Right ventricle myocardium inferior (tissue), 1 donor: ENCODE data around the gene LIMK1. TPM values are rescaled to one million over a fixed set of nuclear protein-coding genes. Genes with fewer than 3 reads are reported as not detected.
"Not testable (repeated sequence)": the region's sequence is repeated elsewhere in the genome, so short reads cannot be mapped to it uniquely, and the experiment has no call there.

Source experiments
- ATAC-seq: fragments of 200-7000 bp; cut with Tn5 transposase; one replicate; pipeline ENCODE4 v1.9.1; 2020; ENCODE audit warnings: mild to moderate bottlenecking, moderate library complexity
- DNase-seq: peaks from one replicate; pipeline ENCODE4 v3.0.0; 2021; ENCODE audit errors: missing footprints
- intact Hi-C: fragments of 100-400 bp; cut with DNase I; formaldehyde crosslinking; loops from one replicate; pipeline ENCODE4 v1.11.0; 2022
- long read RNA-seq: library from polyadenylated mRNA; unstranded; transcript quantifications from one replicate; pipeline ENCODE4 v2.0.0, GENCODE V29; 2021
- total RNA-seq: library from RNA; stranded (reverse); fragmentation: NEBNext Ultra II Directional; extraction: Animal tissue kit (Norgen Biotek cat#: 25700); gene quantifications from one replicate; pipeline ENCODE4 v1.2.1, GENCODE V29; 2021
- donor health status: DM: no; HTN: yes; CAD: no; lungs with severe emphysema.

LIMK1 gene
- total RNA-seq: 8.7 TPM
- long read RNA-seq: 0 reads

- DNase-seq (peak; percentile 92), ATAC-seq (peak; percentile 95)
Measured at GRCh38 chr7:74083117-74083876, at the start of gene LIMK1. TSS of gene LIMK1 (plus strand) at chr7:74083804. CDS start at chr7:74083991, 187 bp downstream.

DNA sequence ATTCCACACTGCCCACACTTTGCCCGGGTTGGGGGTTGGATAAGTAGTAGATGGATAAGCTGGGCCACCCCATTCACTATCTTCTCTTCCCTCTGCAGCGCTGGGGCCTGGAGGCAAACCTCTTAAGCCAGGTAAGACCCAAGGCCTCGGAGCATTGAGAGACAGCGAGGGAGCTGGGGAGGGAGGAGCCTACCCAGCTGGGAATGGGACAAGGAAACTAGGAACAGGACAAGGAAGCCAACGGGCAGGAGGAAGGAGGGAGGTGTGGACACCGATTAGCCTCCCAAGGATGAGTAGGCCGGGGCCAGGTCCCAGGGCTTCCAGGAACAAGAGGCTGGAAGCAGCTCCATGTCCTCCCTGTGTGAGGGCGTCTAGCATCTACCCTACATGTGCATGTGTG lies 46.0 kb upstream of the LIMK1 start:
- intact Hi-C loops: loop anchor here (5.0 kb wide), 1 partner anchor 55 kb away; no protein-coding TSS in a partner anchor
- peak; percentile 31 for ATAC-seq
- peak; percentile 78 for DNase-seq

More at GRCh38 chr7:74083117-74083876, at the start of gene LIMK1:
- intact Hi-C loops: no loop called here

DNA sequence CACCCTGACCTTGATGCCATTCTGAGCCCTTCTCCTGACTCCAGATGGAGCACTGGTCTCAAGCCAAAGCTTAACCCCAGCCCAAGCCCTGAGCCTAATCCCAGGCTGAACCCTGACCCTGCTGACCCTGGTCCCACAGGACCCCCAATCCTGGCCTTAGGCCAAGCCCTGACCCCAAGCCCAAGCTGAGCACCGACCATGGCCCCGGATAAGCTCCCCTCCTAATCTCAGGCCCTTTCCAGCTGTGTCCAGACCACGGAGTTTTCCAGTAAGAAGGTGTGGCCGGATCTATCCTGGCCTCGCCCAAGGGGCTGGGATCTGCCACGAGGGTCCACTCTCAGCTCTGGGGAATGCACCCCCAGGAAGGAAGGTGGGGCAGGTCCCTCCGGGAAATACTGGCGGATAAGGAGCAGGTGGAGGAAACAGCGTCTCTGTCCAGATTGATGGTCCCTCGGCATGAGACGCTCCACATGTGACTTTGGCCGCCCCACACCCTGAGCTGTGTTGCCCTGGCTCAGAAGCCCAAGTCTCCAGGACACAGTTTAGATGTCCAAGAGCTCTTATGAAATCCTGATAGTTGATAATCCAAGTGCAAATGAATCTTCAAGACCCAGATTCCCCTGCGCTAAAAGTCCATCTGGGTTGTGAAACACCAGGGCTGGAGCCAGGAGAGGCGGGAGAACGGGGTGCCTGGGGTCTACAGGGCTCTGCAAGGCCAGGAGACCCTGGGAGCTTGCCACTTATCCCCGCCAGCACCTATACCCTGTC lies 45.2 kb upstream of the LIMK1 start:
- ATAC-seq (peak; percentile 72), DNase-seq (peak; percentile 70)
- intact Hi-C loops: loop anchor here (5.0 kb wide), 1 partner anchor 54 kb away; no protein-coding TSS in a partner anchor

DNA sequence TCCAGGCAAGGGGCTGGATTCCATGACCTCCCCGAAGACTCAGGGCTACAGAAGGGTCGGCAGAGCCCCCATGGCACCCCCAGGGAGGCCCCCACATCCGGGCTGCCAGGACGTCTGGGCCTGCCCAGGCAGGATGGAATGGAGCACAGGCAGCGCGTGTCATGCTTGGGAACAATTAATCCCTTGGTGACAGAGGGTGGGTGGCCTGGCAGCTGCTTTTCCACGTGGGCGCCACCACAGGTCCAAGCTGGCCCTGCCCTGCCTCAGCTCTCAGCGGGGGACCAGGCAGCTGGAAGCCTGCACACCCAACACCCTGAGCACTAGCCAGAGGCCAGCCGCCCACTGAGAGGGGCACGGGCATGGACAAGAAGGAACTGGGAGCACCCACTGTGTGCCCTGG lies 44.3 kb upstream of the LIMK1 start:
- intact Hi-C loops: loop anchor here (5.0 kb wide), 1 partner anchor 53 kb away; no protein-coding TSS in a partner anchor
- DNase-seq (peak; percentile 47), ATAC-seq (no peak)

DNA sequence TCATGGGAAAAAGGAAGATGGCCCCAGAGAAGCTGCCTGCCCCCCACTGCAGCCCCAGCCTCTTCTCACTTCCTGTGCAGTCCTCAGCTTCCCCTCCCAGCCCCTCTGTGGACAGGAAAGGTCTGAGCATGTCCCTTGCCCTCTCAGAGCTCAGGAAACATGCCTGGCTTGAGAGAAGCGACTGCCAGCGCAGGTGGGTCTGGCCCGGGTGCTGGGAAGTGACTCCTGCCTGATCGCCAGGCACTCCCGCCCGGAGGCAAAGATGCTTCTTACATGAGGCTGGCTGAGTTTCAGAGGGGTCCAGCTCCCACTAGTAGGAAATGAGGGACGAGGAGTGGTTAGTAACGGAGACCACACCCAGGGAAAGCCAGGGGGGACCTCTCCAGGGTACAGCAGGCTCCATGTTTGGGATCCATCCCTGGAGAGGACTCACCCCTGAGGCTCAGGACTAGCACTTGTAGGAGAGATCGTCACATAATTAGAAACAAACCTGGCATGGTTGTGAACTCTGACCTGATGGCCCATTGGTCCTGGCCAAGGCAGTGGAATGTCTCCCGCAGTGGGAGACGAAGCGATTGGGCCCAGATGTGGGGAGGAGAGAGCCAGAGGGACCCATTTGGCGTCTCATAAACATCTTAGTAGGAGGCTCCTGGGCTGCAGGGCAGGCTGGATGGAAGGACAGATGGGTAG lies 43.4 kb upstream of the LIMK1 start:
- intact Hi-C loops: no loop called here
- no peak for ATAC-seq
- peak; percentile 65 for DNase-seq

GRCh38 chr7:74040791-74041520 lies 42.6 kb upstream of the LIMK1 start:
- DNase-seq (no peak), ATAC-seq (no peak)
- intact Hi-C loops: no loop called here

DNA sequence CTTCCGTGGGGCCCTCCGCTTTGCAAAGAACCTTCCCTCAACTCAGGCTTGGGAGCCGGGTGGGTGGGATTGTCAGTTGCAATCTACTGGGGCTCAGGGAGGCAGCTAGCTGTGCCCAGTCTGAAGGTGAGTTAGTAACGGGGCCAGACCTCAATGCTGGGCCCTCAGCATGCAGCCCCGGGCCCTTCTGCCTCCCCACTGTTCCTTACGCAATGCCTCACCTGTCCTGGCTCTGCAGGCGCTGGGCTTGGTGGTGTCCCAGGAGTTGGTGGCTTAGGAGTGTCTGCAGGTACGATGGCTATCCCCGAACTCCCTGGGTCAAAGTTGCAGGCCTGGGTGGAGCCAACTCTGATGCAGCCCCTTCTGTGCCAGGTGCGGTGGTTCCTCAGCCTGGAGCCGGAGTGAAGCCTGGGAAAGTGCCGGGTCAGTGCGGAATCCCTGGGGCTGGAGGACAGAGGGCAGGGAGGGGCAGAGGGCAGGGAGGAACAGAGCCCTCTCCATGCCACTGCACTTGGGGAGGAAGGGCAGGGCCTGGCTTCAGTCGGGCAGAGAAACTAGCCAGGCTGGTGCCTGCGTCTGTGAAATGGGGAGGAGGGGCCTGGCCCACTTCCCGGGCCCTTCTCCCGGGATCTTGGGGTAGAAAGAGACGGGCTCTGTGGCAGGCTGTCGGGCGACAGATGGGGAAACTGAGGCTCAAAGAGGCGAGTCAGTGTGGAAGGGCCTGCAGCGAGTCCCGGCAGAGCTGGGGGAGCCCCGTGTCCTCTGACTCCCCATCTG lies 40.7 kb upstream of the LIMK1 start:
- intact Hi-C loops: no loop called here
- DNase-seq: no peak
- no peak for ATAC-seq

DNA sequence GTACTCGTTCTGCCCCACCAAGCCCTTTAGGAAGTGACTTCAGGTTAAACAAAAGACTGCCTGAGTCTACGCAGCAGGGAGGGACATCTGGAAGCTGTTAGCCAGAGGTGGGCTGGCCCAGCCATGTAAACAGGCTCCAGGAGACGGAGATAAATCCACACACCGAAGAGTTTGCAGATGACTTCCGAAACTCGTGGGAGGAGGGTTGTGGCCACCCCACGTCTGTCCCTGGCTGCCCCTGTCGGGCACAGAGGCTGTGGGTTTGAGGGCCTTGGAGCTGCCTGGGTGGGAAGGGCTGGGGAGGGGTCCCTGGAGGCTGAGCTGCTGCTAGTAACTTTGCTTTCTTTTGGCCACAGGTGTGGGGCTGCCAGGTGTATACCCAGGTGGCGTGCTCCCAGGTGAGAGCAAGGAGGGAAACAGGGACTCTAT lies 40.1 kb upstream of the LIMK1 start:
- no peak for ATAC-seq
- no peak for DNase-seq
- intact Hi-C loops: no loop called here

DNA sequence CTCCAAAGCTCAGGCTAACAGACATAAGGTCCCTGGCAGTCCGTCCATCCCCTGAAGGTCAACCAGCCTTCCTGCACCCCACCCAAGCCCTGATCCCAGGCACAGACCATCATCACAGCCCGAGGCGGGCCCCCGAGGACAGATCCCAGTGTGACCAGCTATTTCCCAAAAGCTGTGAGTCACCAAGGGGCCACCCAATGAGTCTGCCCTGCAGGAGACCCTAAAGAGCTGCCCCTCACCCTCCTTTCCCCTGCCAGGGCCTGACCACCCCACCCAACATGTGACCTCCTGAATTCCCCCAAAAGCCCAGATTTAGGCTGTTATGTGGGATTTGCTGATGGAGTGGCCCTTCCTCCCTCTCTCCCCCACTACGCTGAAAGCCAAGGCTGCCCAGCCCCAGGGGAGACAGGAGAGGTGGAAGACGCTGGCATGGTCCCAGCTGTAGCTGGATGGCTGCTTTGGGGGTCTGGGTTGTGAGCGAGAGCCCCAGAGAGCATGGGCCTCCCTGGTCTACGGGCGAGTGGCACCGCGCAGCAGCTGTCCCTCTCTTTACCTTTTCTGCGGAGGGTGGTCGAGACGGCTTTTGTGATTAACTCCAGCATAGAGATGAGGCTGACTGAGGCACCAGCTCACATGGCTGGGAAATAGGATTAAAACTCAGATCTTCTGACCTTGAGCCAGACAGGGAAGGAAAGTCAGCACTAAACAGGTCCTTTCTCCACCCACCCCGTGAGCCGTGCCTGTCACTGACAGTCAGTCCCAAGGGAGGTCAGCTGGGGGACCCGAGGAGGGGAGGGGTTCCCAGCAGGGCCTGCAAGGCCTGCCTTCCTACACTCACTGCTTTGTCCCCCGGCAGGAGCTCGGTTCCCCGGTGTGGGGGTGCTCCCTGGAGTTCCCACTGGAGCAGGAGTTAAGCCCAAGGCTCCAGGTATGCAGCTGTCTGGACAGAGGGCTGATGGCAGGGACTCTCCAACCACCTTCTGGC lies 38.9 kb upstream of the LIMK1 start:
- intact Hi-C loops: no loop called here
- no peak for ATAC-seq
- DNase-seq: no peak

- DNase-seq, ATAC-seq, intact Hi-C loops: not testable (repeated sequence)
Measured at GRCh38 chr7:74046581-74046980, 37.0 kb upstream of the LIMK1 start.

GRCh38 chr7:74047804-74048380 lies 35.7 kb upstream of the LIMK1 start:
- intact Hi-C loops: no loop called here
- DNase-seq: no peak
- no peak for ATAC-seq

GRCh38 chr7:74048999-74049599 lies 34.5 kb upstream of the LIMK1 start:
- intact Hi-C loops: no loop called here
- DNase-seq: no peak
- no peak for ATAC-seq

DNA sequence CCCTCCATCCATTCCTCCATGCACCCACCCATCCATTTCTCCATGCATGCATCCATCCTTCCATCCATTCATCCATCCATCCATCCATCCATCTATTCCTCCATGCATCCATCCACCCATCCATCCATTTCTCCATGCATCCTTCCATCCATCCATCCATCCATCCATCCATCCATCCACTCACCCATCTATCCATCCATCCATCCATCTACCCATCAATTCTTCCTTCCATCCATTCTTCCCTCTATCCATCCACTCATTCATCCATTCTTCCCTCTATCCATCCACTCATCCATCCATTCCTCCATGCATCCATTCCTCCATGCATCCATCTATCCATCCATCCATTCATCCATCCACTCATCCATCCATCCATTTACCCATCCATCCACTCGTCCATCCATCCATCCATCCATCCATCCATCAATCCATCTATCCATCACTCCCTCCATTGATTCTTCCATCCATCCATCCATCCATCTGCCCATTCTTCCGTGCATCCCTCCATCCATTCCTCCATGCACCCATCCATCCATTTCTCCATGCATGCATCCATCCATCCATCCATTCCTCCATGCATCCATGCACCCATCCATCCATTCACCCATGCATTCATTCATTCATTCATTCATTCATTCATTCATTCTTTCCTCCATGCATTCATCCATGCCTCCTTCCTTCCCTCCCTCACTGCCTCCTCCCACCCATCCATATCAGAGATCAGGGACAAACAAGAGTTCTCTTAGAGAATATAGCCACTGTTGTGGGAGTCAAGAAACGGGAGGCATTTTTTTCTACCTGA lies 33.4 kb upstream of the LIMK1 start:
- intact Hi-C loops: no loop called here
- no peak for ATAC-seq

DNA sequence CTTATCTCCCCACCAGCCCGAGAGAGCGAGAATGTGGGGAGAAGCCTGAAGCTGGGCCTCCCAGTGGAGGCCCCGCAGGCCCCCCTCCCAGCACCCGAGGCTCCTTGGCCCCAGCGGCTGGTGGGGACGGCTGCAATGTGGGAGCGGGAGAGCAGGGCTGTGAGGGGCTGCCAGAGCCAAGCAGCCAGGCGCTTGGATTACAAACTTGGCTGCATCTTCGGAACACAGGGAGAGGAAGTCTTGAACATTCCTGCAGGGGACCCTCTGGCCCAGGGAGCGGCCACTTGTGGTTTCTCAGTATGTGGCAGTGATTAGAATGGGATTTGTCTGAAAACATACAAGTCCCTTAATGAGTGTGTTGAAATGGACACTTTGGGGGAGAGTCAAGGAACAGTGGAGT lies 32.4 kb upstream of the LIMK1 start:
- peak; percentile 22 for ATAC-seq
- no peak for DNase-seq
- intact Hi-C loops: no loop called here

More for the DNA sequence above, 33.4 kb upstream of the LIMK1 start:
- DNase-seq: no peak
